SK-N-DZ (cell line): Measurements from ENCODE around the gene CADM1.

Source experiments
- DNase-seq: peaks from one replicate; pipeline ENCODE4 v3.0.0-alpha.2; 2015; ENCODE audit warnings: low spot score
- small RNA-seq, 2 experiments: library from RNA; depleted of rRNA; stranded (forward); fragments of <200 nt; gene quantifications; one replicate each; pipeline ENCODE3, GENCODE V24; 2014

The CADM1 gene

GRCh38 chr11:115122274-115122673 lies 381.9 kb downstream of the CADM1 start:
- no peak for DNase-seq

Small RNA genes within 50 kb of the gene (small RNA-seq; reads per million reads assigned to genes)
- 0 reads per million in 2 experiments for gene RF01293
